Fibroblast of mammary gland (primary cell): Measurements from ENCODE around the gene TBC1D5.

Experiments used
- DNase-seq: peaks from one replicate; pipeline ENCODE4 v3.0.0-alpha.2; 2010; ENCODE audit warnings: low read depth
- H3K4me3 ChIP-seq: 2 replicates; pipeline ENCODE4 v1.5.1; 2011; ENCODE audit warnings: low read depth, mild to moderate bottlenecking, low read length, moderate library complexity; ENCODE audit not compliant: control insufficient read depth
- CTCF ChIP-seq: conservative IDR thresholded peaks from 2 replicates; pipeline ENCODE4 v1.5.1; 2011; ENCODE audit warnings: low read depth, low read length, inconsistent platforms; ENCODE audit not compliant: control insufficient read depth, insufficient read depth

TBC1D5 gene

GRCh38 chr3:17514597-17514996, 227.8 kb downstream of the TBC1D5 start:
- H3K4me3 ChIP-seq = no peak overlapping the region
- no peak for TF ChIP-seq CTCF
- no peak for DNase-seq

GRCh38 chr3:17510265-17510664, 232.2 kb downstream of the TBC1D5 start:
- no peak for DNase-seq
- no peak for TF ChIP-seq CTCF
- no peak overlapping the region for H3K4me3 ChIP-seq

- H3K4me3 ChIP-seq = no peak overlapping the region
- no peak for TF ChIP-seq CTCF
- DNase-seq = no peak
Measured at GRCh38 chr3:17508180-17508752, 234.2 kb downstream of the TBC1D5 start.

- no peak for TF ChIP-seq CTCF
- H3K4me3 ChIP-seq = no peak overlapping the region
- DNase-seq = no peak
Measured at GRCh38 chr3:17507480-17507879, 235.0 kb downstream of the TBC1D5 start.

- H3K4me3 ChIP-seq = no peak overlapping the region
- TF ChIP-seq CTCF = no peak
- peak; percentile 19 for DNase-seq
Measured at GRCh38 chr3:17505856-17506255, 236.6 kb downstream of the TBC1D5 start.

- no peak for TF ChIP-seq CTCF
- no peak for DNase-seq
- no peak overlapping the region for H3K4me3 ChIP-seq
Measured at GRCh38 chr3:17501745-17502144, 240.7 kb downstream of the TBC1D5 start.

GRCh38 chr3:17500618-17501017, 241.8 kb downstream of the TBC1D5 start:
- DNase-seq = no peak
- TF ChIP-seq CTCF = no peak

More at GRCh38 chr3:17500618-17501017, 241.8 kb downstream of the TBC1D5 start:
- no peak overlapping the region for H3K4me3 ChIP-seq
